Keratinocyte (primary cell): ENCODE measurements around the gene CYP4A22. TPM values are rescaled to one million over a fixed set of nuclear protein-coding genes. Genes with fewer than 3 reads are reported as not detected.

Experiments
- DNase-seq: peaks from one replicate; pipeline ENCODE4 v3.0.0-alpha.2; 2011; ENCODE audit warnings: low read depth, missing footprints, low spot score
- FAIRE-seq: peaks from 2 replicates; lab custom pipeline; 2011; peaks lifted over from hg19 to GRCh38; lab: Jason Lieb, UNC
- H2AFZ ChIP-seq: 2 replicates; pipeline ENCODE4 v1.6.0; 2012; ENCODE audit warnings: low read length, control low read depth, inconsistent platforms; ENCODE audit not compliant: control insufficient read depth
- H3K27ac ChIP-seq: 2 replicates; pipeline ENCODE4 v1.5.1; 2011; ENCODE audit warnings: low read length; ENCODE audit not compliant: control insufficient read depth, insufficient read depth
- H3K27me3 ChIP-seq: 3 replicates; pipeline ENCODE4 v1.6.0; 2011; ENCODE audit warnings: low read length; ENCODE audit not compliant: control insufficient read depth, insufficient read depth; ENCODE audit errors: extremely low read depth
- H3K36me3 ChIP-seq, 2 experiments: 2 replicates in 1 of 2; 3 replicates in 1 of 2; pipeline ENCODE4 v1.5.1; 2011; ENCODE audit warnings: low read length in 2 of 2, mild to moderate bottlenecking in 1 of 2; ENCODE audit not compliant: control insufficient read depth in 2 of 2, insufficient read depth in 2 of 2; ENCODE audit errors: extremely low read depth in 1 of 2
- H3K4me1 ChIP-seq: 3 replicates; pipeline ENCODE4 v1.5.1; 2011; ENCODE audit warnings: low read length; ENCODE audit not compliant: control insufficient read depth, insufficient read depth; ENCODE audit errors: extremely low read depth
- H3K4me2 ChIP-seq: 3 replicates; pipeline ENCODE4 v1.6.0; 2011; ENCODE audit warnings: low read depth, low read length; ENCODE audit not compliant: control insufficient read depth, insufficient read depth; ENCODE audit errors: extremely low read depth
- H3K4me3 ChIP-seq, 3 experiments: fragments of 200-600 bp in 1 of 3; sonication (generic) in 1 of 3; 2 replicates in 2 of 3; 3 replicates in 1 of 3; pipeline ENCODE4 v1.5.1; 2011 to 2016; ENCODE audit warnings: low read length in 3 of 3, mild to moderate bottlenecking in 3 of 3, control low read depth in 2 of 3, inconsistent platforms in 1 of 3, low read depth in 1 of 3, mixed read lengths in 1 of 3, mixed run types in 1 of 3, moderate library complexity in 1 of 3; ENCODE audit not compliant: control insufficient read depth in 2 of 3, insufficient read depth in 2 of 3; ENCODE audit errors: extremely low read depth in 1 of 3
- H3K79me2 ChIP-seq: 2 replicates; pipeline ENCODE4 v1.6.0; 2012; ENCODE audit warnings: low read length; ENCODE audit not compliant: control insufficient read depth, insufficient read depth
- H3K9ac ChIP-seq: 3 replicates; pipeline ENCODE4 v1.6.0; 2011; ENCODE audit warnings: low read length; ENCODE audit not compliant: control insufficient read depth, insufficient read depth; ENCODE audit errors: extremely low read depth
- H3K9me1 ChIP-seq: 3 replicates; pipeline ENCODE4 v1.6.0; 2011; ENCODE audit warnings: low read length; ENCODE audit not compliant: control insufficient read depth, insufficient read depth; ENCODE audit errors: extremely low read depth
- H3K9me3 ChIP-seq: 2 replicates; pipeline ENCODE4 v1.5.1; 2012; ENCODE audit warnings: low read depth, low read length; ENCODE audit not compliant: control insufficient read depth
- H4K20me1 ChIP-seq: 3 replicates; pipeline ENCODE4 v1.6.0; 2011; ENCODE audit warnings: low read length; ENCODE audit not compliant: control insufficient read depth, insufficient read depth; ENCODE audit errors: extremely low read depth
- CTCF ChIP-seq, 3 experiments: IDR thresholded peaks in 1 of 3; conservative IDR thresholded peaks in 1 of 3; optimal IDR thresholded peaks in 1 of 3; 2 replicates in 2 of 3; 3 replicates in 1 of 3; pipeline versions ENCODE3 to v1.5.1; 2011; ENCODE audit warnings: low read length in 3 of 3, mild to moderate bottlenecking in 3 of 3, moderate library complexity in 2 of 3, control low read depth in 1 of 3, inconsistent platforms in 1 of 3; ENCODE audit not compliant: insufficient read depth in 2 of 3; ENCODE audit errors: extremely low read depth in 1 of 3
- EZH2 ChIP-seq: IDR thresholded peaks from one replicate; pipeline ENCODE4 v1.6.1; 2012; ENCODE audit warnings: inconsistent platforms, mild to moderate bottlenecking, low read length, moderate library complexity
- dilution Hi-C: fragments of 300-500 bp; cut with MboI; formaldehyde crosslinking; loops from one replicate; pipeline ENCODE4 v1.7.0; 2020; ENCODE audit warnings: low sequenced_read_pairs; ENCODE audit not compliant: extremely low pct_ligation_motif_present
- polyA plus RNA-seq, 5 experiments: library from polyadenylated mRNA; depleted of rRNA in 3 of 5; stranded (reverse) in 3 of 5; stranded (forward) in 1 of 5; unstranded in 1 of 5; fragments of >200 nt; gene quantifications; 1 replicate in 1 of 5; 2 replicates in 3 of 5; 3 replicates in 1 of 5; pipeline versions ENCODE4 v1.2.1 to v1.2.3, GENCODE V29; 2011 to 2012; ENCODE audit warnings: missing spikeins in 2 of 5, low read depth in 1 of 5, low replicate concordance in 1 of 5

CYP4A22 gene
- polyA plus RNA-seq, 1 donor (not counting 4 experiments of a cell fraction or from before 2014, with no cell fraction given): not detected

DNA sequence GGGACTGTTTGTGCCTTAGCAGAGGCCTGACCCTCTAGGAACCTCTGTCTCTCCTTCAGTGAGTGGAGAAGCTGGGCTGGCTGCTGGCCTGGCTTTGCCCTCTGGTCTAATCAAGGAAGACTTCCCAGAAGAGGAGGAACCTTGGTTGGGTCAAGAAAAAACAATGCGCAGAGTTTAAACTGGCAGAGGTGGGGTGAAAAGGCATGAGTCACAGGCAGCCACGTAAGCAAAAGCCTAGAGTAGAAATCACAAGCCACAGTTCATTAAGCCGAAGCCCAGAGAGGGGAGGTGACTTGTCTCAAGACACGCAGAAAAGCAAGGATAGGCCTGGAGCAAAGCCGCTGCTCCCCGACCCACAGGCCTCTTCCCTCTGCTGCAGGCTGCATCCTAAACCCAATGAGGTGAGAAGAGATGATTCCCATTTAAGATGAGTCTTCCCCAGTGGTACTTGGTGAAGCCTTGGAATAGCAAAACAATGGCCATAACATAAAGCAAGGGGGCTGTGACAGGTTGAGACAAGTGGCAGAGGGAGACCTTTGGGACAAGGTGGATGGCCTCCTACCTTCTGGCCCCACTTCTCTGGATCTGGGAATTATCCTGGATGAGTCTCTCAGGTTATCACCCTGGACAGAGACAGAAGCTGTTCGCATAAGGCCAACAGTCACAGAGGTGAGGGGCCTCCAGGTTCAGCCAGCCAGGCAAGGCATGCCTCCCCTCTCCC is 44.9 kb downstream of the CYP4A22 start:
- TF ChIP-seq CTCF (optimal IDR thresholded peaks at IDR 0.05 in 1 of 3, IDR thresholded peaks at IDR 0.05 in 1 of 3, conservative IDR thresholded peaks at IDR 0.05 in 1 of 3; ENCODE audit: extremely low read depth in 1 of 3, insufficient read depth in 2 of 3, low read length in 3 of 3) (no peak), EZH2 (no peak)
- no peak overlapping the region for H3K27ac ChIP-seq
- H3K79me2 ChIP-seq: no peaks in the 10 kb centered on the region
- dilution Hi-C loops: no loop called here
- H3K9ac ChIP-seq: no peak overlapping the region
- no peaks in the 10 kb centered on the region for H3K9me3 ChIP-seq
- no peak overlapping the region for H3K4me3 ChIP-seq
- DNase-seq: no peak
- FAIRE-seq: no peak
- no peaks in the 10 kb centered on the region for H3K9me1 ChIP-seq
- no peaks in the 10 kb centered on the region for H4K20me1 ChIP-seq
- no peaks in the 10 kb centered on the region for H3K36me3 ChIP-seq
- H3K4me2 ChIP-seq: no peak overlapping the region
- peaks cover 7% of the 10 kb centered on the region for H3K4me1 ChIP-seq
- H3K27me3 ChIP-seq: no peaks in the 10 kb centered on the region
- H2AFZ ChIP-seq: no peak overlapping the region

DNA sequence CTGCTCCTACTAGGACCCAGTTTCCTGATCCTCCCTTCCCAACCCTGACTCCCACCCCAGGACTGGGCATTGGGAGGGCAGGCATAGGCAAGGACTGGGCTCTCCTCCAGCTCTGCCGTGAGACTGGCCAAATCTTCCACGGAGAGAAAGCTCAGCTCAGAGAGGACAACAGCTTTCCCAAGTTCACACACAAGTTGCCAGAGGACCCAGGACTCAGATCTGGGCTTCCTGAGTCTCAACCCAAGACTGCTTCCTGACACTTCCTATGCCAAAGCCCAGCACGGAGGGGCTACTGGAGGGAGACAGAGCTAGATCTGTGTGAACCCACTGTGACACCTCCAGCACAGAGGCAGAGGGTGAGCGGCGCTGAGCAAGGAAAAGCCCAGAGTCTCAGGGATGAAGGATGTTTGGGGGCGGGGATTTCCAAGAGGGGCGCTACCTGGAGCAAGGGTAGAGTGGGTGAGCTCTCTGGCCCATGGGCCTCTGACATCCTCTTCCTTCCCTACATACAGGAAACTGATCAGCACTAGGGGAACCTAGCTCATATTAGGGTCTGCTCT is 45.5 kb downstream of the CYP4A22 start:
- FAIRE-seq (no peak), DNase-seq (no peak)
- H3K4me1 ChIP-seq: peaks cover 7% of the 10 kb centered on the region
- no peak overlapping the region for H2AFZ ChIP-seq
- no peaks in the 10 kb centered on the region for H3K79me2 ChIP-seq
- H3K9me1 ChIP-seq: no peaks in the 10 kb centered on the region
- TF ChIP-seq EZH2 (no peak), CTCF (optimal IDR thresholded peaks at IDR 0.05 in 1 of 3, IDR thresholded peaks at IDR 0.05 in 1 of 3, conservative IDR thresholded peaks at IDR 0.05 in 1 of 3; ENCODE audit: extremely low read depth in 1 of 3, insufficient read depth in 2 of 3, low read length in 3 of 3) (no peak)
- H3K4me3 ChIP-seq: no peak overlapping the region
- dilution Hi-C loops: no loop called here
- no peaks in the 10 kb centered on the region for H4K20me1 ChIP-seq
- H3K36me3 ChIP-seq: no peaks in the 10 kb centered on the region
- no peaks in the 10 kb centered on the region for H3K27me3 ChIP-seq
- no peak overlapping the region for H3K4me2 ChIP-seq
- H3K27ac ChIP-seq: no peak overlapping the region
- H3K9me3 ChIP-seq: no peaks in the 10 kb centered on the region
- H3K9ac ChIP-seq: no peak overlapping the region
